ENCODE results near the gene COL2A1. TPM values are rescaled to one million over a fixed set of nuclear protein-coding genes. Genes with fewer than 3 reads are reported as not detected.
A peak's percentile ranks its signal among the peaks of the same experiment; 100 is the strongest.

Gene COL2A1
- total and polyA plus RNA-seq, 9 of the 15 experiments (the other 6 are each of a cell fraction or from before 2014, with no cell fraction given), result 0.46 TPM; not detected in 8

DNA sequence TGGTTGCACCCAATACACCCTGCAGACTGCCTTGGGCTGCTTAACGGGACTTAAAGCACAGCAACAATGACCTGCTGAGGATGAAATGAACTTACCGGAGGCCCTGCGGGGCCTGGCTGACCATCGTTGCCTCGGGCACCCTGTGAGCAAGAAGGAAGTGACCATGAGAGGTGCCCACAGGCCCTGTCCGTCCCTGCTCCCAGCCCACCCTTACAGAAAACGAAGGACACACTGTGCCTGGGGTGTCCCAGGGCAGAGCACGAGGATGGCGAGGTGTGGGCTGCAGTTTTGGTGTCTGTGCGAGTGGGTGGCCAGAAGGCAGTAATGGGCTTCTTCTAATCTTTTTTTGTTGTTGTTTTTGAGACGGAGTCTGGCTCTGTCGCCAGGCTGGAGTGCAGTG lies 14.6 kb downstream of the COL2A1 start:
- Histone ChIP-seq H3K9me1 (ENCODE audit: control insufficient read depth, insufficient read depth, low read length) (no peaks in the 10 kb centered on the region), H4K20me1 (replicated peaks; ENCODE audit: control insufficient read depth, insufficient read depth, low read length) (peaks cover 6% of the 10 kb centered on the region; the same call in 1 of the 2 replicates), H3K27me3 (ENCODE audit: control insufficient read depth in 2 of 2, insufficient read depth in 2 of 2, low read length in 2 of 2) (peaks cover 50 to 96% of the 10 kb centered on the region in 2 experiments), H3K36me3 (ENCODE audit: control insufficient read depth, insufficient read depth, low read length) (no peaks in the 10 kb centered on the region), H3K9me3 (replicated peaks; ENCODE audit: control insufficient read depth, insufficient read depth, low read depth, low read length) (no peaks in the 10 kb centered on the region), H2AFZ (ENCODE audit: low read depth, low read length) (no peak overlapping the region), H3K4me1 (replicated peaks in 1 of 2; ENCODE audit: control insufficient read depth in 2 of 2, insufficient read depth in 2 of 2, low read length in 2 of 2) (no peaks in the 10 kb centered on the region; a peak in 1 of 5 replicates), H3K27ac (ENCODE audit: extremely low read depth, low read depth, low read length) (no peak overlapping the region), H3K4me2 (ENCODE audit: insufficient read depth, low read length) (no peak overlapping the region), H3K4me3 (no peak overlapping the region), H3K9ac (ENCODE audit: insufficient read depth in 1 of 2, low read depth in 2 of 2, low read length in 2 of 2) (peak overlapping the region in 1 of 2 experiments; percentile 35; a peak in 2 of 4 replicates), H3K79me2 (ENCODE audit: control insufficient read depth, insufficient read depth, low read length) (no peaks in the 10 kb centered on the region)
- no TSS peak for BruUV-seq (replicated peaks)
- intact Hi-C loops (cut with micrococcal nuclease), result loop anchor here (10.0 kb wide), 1 partner anchor 175 kb away; no protein-coding TSS in a partner anchor
- ATAC-seq (no peak), DNase-seq (ENCODE audit: extremely low read depth in 1 of 4, low spot score in 3 of 4) (no peak), FAIRE-seq (no peak)
- in situ Hi-C loops (cut with MboI), result no loop called here
- CTCF ChIA-PET (ENCODE audit: low intra/inter-chr PET ratio), result no interaction called here
- POLR2A ChIA-PET, result interaction anchor here (0.6 to 1.4 kb wide), 4 partner anchors 9 to 167 kb away, joined by 3 read pairs; partner anchors contain the start of gene TMEM106C
- 4% methylated on average over 12 of the region's 12 CpGs for WGBS (ENCODE audit: insufficient coverage, low coverage, missing lambda C conversion rate)
- no peak for TF ChIP-seq TBP (optimal IDR thresholded peaks at IDR 0.05; ENCODE audit: low read depth, low read length)
- TF ChIP-seq, protein P1, sequence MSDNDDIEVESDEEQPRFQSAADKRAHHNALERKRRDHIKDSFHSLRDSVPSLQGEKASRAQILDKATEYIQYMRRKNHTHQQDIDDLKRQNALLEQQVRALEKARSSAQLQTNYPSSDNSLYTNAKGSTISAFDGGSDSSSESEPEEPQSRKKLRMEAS (CRISPR knock-in tag; IDR thresholded peaks at IDR 0.05), result no peak
- TF ChIP-seq, protein P2, sequence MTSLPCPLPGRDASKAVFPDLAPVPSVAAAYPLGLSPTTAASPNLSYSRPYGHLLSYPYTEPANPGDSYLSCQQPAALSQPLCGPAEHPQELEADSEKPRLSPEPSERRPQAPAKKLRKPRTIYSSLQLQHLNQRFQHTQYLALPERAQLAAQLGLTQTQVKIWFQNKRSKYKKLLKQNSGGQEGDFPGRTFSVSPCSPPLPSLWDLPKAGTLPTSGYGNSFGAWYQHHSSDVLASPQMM (CRISPR knock-in tag; IDR thresholded peaks at IDR 0.05), result no peak
- no peak for TF ChIP-seq BRCA1 (IDR thresholded peaks at IDR 0.05)
- TF ChIP-seq BRCA1 (CRISPR knock-in tag; IDR thresholded peaks at IDR 0.05), result no peak
- TF ChIP-seq, protein P3, sequence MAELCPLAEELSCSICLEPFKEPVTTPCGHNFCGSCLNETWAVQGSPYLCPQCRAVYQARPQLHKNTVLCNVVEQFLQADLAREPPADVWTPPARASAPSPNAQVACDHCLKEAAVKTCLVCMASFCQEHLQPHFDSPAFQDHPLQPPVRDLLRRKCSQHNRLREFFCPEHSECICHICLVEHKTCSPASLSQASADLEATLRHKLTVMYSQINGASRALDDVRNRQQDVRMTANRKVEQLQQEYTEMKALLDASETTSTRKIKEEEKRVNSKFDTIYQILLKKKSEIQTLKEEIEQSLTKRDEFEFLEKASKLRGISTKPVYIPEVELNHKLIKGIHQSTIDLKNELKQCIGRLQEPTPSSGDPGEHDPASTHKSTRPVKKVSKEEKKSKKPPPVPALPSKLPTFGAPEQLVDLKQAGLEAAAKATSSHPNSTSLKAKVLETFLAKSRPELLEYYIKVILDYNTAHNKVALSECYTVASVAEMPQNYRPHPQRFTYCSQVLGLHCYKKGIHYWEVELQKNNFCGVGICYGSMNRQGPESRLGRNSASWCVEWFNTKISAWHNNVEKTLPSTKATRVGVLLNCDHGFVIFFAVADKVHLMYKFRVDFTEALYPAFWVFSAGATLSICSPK (IDR thresholded peaks at IDR 0.05; ENCODE audit: borderline replicate concordance), result no peak
- TF ChIP-seq ZNF436 (CRISPR knock-in tag; IDR thresholded peaks at IDR 0.05), result no peak
- no peak for TF ChIP-seq RUNX1 (IDR thresholded peaks at IDR 0.05; ENCODE audit: low read depth)
- TF ChIP-seq, protein P4, sequence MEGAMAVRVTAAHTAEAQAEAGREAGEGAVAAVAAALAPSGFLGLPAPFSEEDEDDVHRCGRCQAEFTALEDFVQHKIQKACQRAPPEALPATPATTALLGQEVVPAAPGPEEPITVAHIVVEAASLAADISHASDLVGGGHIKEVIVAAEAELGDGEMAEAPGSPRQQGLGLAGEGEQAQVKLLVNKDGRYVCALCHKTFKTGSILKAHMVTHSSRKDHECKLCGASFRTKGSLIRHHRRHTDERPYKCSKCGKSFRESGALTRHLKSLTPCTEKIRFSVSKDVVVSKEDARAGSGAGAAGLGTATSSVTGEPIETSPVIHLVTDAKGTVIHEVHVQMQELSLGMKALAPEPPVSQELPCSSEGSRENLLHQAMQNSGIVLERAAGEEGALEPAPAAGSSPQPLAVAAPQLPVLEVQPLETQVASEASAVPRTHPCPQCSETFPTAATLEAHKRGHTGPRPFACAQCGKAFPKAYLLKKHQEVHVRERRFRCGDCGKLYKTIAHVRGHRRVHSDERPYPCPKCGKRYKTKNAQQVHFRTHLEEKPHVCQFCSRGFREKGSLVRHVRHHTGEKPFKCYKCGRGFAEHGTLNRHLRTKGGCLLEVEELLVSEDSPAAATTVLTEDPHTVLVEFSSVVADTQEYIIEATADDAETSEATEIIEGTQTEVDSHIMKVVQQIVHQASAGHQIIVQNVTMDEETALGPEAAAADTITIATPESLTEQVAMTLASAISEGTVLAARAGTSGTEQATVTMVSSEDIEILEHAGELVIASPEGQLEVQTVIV (CRISPR knock-in tag; IDR thresholded peaks at IDR 0.05; ENCODE audit: borderline replicate concordance), result no peak
- TF ChIP-seq ZNF76 (CRISPR knock-in tag; IDR thresholded peaks at IDR 0.05; ENCODE audit: borderline replicate concordance), result no peak
- TF ChIP-seq, protein P5, sequence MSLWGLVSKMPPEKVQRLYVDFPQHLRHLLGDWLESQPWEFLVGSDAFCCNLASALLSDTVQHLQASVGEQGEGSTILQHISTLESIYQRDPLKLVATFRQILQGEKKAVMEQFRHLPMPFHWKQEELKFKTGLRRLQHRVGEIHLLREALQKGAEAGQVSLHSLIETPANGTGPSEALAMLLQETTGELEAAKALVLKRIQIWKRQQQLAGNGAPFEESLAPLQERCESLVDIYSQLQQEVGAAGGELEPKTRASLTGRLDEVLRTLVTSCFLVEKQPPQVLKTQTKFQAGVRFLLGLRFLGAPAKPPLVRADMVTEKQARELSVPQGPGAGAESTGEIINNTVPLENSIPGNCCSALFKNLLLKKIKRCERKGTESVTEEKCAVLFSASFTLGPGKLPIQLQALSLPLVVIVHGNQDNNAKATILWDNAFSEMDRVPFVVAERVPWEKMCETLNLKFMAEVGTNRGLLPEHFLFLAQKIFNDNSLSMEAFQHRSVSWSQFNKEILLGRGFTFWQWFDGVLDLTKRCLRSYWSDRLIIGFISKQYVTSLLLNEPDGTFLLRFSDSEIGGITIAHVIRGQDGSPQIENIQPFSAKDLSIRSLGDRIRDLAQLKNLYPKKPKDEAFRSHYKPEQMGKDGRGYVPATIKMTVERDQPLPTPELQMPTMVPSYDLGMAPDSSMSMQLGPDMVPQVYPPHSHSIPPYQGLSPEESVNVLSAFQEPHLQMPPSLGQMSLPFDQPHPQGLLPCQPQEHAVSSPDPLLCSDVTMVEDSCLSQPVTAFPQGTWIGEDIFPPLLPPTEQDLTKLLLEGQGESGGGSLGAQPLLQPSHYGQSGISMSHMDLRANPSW (CRISPR knock-in tag; IDR thresholded peaks at IDR 0.05), result no peak
- TF ChIP-seq MEF2A (IDR thresholded peaks at IDR 0.05; ENCODE audit: control insufficient read depth, low read depth, low read length), result no peak
- no peak for TF ChIP-seq RBM15 (IDR thresholded peaks at IDR 0.05; ENCODE audit: insufficient read depth, low read length)
- TF ChIP-seq GATA2 (CRISPR knock-in tag; IDR thresholded peaks at IDR 0.05), result no peak
- TF ChIP-seq ZNF347 (CRISPR knock-in tag; IDR thresholded peaks at IDR 0.05; ENCODE audit: low read depth), result no peak
